CD4-positive, CD25-positive, alpha-beta regulatory T cell (primary cell): Measurements from ENCODE around the gene TPCN1. TPM values are rescaled to one million over a fixed set of nuclear protein-coding genes. Genes with fewer than 3 reads are reported as not detected.

Experiments used
- ATAC-seq, 2 donors: fragments of 150-1000 bp; cut with Tn5 transposase; one replicate each; pipeline ENCODE4 v1.10.0; 2021; ENCODE audit warnings: low read depth in 2 of 2, moderate number of reproducible peaks in 2 of 2, moderate library complexity in 1 of 2
- DNase-seq, 3 donors: peaks; one replicate each; pipeline versions ENCODE4 v3.0.0 to v3.0.0-alpha.2; 2012 to 2022; ENCODE audit warnings: mixed read lengths in 1 of 3
- H3K27ac ChIP-seq: one replicate; pipeline ENCODE4 v1.7.0; 2013; ENCODE audit warnings: mild to moderate bottlenecking, low read length; ENCODE audit not compliant: insufficient read depth, poor library complexity, severe bottlenecking
- H3K27me3 ChIP-seq: one replicate; pipeline ENCODE4 v1.7.0; 2013; ENCODE audit warnings: low read length; ENCODE audit not compliant: control insufficient read depth, insufficient read depth
- H3K36me3 ChIP-seq: one replicate; pipeline ENCODE4 v1.7.0; 2013; ENCODE audit warnings: mild to moderate bottlenecking, low read length, moderate library complexity; ENCODE audit not compliant: control insufficient read depth, insufficient read depth
- H3K4me1 ChIP-seq: 2 replicates; pipeline ENCODE4 v1.7.0; 2013; ENCODE audit warnings: mild to moderate bottlenecking, low read length; ENCODE audit not compliant: insufficient read depth, control insufficient read depth, poor library complexity, severe bottlenecking
- H3K4me3 ChIP-seq: one replicate; pipeline ENCODE4 v1.7.0; 2013; ENCODE audit warnings: low read depth, mild to moderate bottlenecking, low read length, moderate library complexity
- H3K9me3 ChIP-seq, 2 experiments: 1 replicate in 1 of 2; 2 replicates in 1 of 2; pipeline ENCODE4 v1.7.0; 2013; ENCODE audit warnings: low read length in 2 of 2, mild to moderate bottlenecking in 1 of 2, moderate library complexity in 1 of 2; ENCODE audit not compliant: control insufficient read depth in 2 of 2
- H3K27ac Mint-ChIP-seq, 3 donors: one replicate each; pipeline ENCODE4 v1.8.0; 2020 to 2022; ENCODE audit warnings: mild to moderate bottlenecking in 3 of 3, mixed read lengths in 3 of 3, moderate library complexity in 2 of 3
- H3K27me3 Mint-ChIP-seq: one replicate; pipeline ENCODE4 v1.8.0; 2022; ENCODE audit warnings: mild to moderate bottlenecking, mixed read lengths
- H3K36me3 Mint-ChIP-seq: one replicate; pipeline ENCODE4 v1.8.0; 2020; ENCODE audit warnings: mixed read lengths
- H3K4me1 Mint-ChIP-seq, 4 donors: one replicate each; pipeline ENCODE4 v1.8.0; 2020 to 2022; ENCODE audit warnings: mixed read lengths in 4 of 4, mild to moderate bottlenecking in 1 of 4
- H3K4me3 Mint-ChIP-seq, 4 donors: one replicate each; pipeline ENCODE4 v1.8.0; 2020 to 2022; ENCODE audit warnings: mild to moderate bottlenecking in 4 of 4, mixed read lengths in 4 of 4, moderate library complexity in 3 of 4
- H3K9me3 Mint-ChIP-seq, 7 donors: one replicate each; pipeline ENCODE4 v1.8.0; 2020 to 2022; ENCODE audit warnings: mixed read lengths in 7 of 7, mild to moderate bottlenecking in 3 of 7, moderate library complexity in 2 of 7
- polyA plus RNA-seq, 4 donors: library from polyadenylated mRNA; unstranded; fragments of 300-500 nt; fragmentation: Illumina TruSeq; gene quantifications; one replicate each; pipeline ENCODE4 v1.2.3, GENCODE V29; 2021
- total RNA-seq: library from RNA; stranded (reverse); gene quantifications from one replicate; pipeline ENCODE4 v1.2.3, GENCODE V29; 2022

The TPCN1 gene
- total and polyA plus RNA-seq, 5 donors from 2014 or later: 5.2 to 44.9 (median 8.4) TPM

- H3K4me3 Mint-ChIP-seq: peak overlapping the region; percentile 86 to 98 (median 92)
- no peak for ATAC-seq
- Histone ChIP-seq H3K27me3 (no peaks in the 10 kb centered on the region), H3K27ac (peak overlapping the region; percentile 74), H3K4me3 (peak overlapping the region; percentile 71), H3K9me3 (no peaks in the 10 kb centered on the region), H3K4me1 (peaks cover 30% of the 10 kb centered on the region), H3K36me3 (peaks cover under 1% of the 10 kb centered on the region)
- peaks cover 6% of the 10 kb centered on the region for H3K27me3 Mint-ChIP-seq
- peak overlapping the region; percentile 74 to 93 (median 89) for H3K27ac Mint-ChIP-seq
- peaks cover 9 to 37% (median 25%) of the 10 kb centered on the region in 4 donors for H3K4me1 Mint-ChIP-seq
- H3K9me3 Mint-ChIP-seq: no peaks in the 10 kb centered on the region
- H3K36me3 Mint-ChIP-seq: peaks cover 5% of the 10 kb centered on the region
- peak in 1 of 3 donors; percentile 29 for DNase-seq
Observed at GRCh38 chr12:113221997-113222729, 899 bp downstream of the TPCN1 start.

- Mint-ChIP-seq H3K27me3 (peaks cover 6% of the 10 kb centered on the region), H3K4me3 (peak overlapping the region; percentile 86 to 98 (median 92)), H3K4me1 (peaks cover 9 to 33% (median 25%) of the 10 kb centered on the region in 4 donors), H3K9me3 (no peaks in the 10 kb centered on the region), H3K36me3 (peaks cover 5% of the 10 kb centered on the region), H3K27ac (peak overlapping the region; percentile 83 to 93 (median 89))
- Histone ChIP-seq H3K36me3 (peaks cover 7% of the 10 kb centered on the region), H3K4me1 (peaks cover 30% of the 10 kb centered on the region), H3K27ac (peak overlapping the region; percentile 74), H3K4me3 (peak overlapping the region; percentile 71), H3K9me3 (no peaks in the 10 kb centered on the region), H3K27me3 (no peaks in the 10 kb centered on the region)
- ATAC-seq: no peak
- DNase-seq: peak in 2 of 3 donors; percentile 33 to 59
Observed at GRCh38 chr12:113222730-113223531, 1.7 kb downstream of the TPCN1 start.

GRCh38 chr12:113224955-113225354 is 3.7 kb downstream of the TPCN1 start:
- Mint-ChIP-seq H3K27me3 (peaks cover 6% of the 10 kb centered on the region), H3K9me3 (no peaks in the 10 kb centered on the region), H3K27ac (no peak overlapping the region), H3K4me1 (peaks cover 12 to 47% (median 31%) of the 10 kb centered on the region in 4 donors), H3K36me3 (peaks cover 11% of the 10 kb centered on the region), H3K4me3 (no peak overlapping the region)
- Histone ChIP-seq H3K36me3 (peaks cover 13% of the 10 kb centered on the region), H3K9me3 (no peaks in the 10 kb centered on the region), H3K27me3 (no peaks in the 10 kb centered on the region), H3K27ac (no peak overlapping the region), H3K4me1 (peaks cover 34% of the 10 kb centered on the region), H3K4me3 (no peak overlapping the region)
- DNase-seq (no peak), ATAC-seq (no peak)

- H3K27ac ChIP-seq: no peak overlapping the region
- H3K9me3 ChIP-seq: no peaks in the 10 kb centered on the region
- Mint-ChIP-seq H3K4me3 (no peak overlapping the region), H3K27me3 (no peaks in the 10 kb centered on the region), H3K27ac (no peak overlapping the region), H3K9me3 (no peaks in the 10 kb centered on the region), H3K36me3 (peaks cover 22% of the 10 kb centered on the region), H3K4me1 (peaks cover 15 to 45% (median 29%) of the 10 kb centered on the region in 4 donors)
- no peak overlapping the region for H3K4me3 ChIP-seq
- H3K36me3 ChIP-seq: peaks cover 31% of the 10 kb centered on the region
- peaks cover 26% of the 10 kb centered on the region for H3K4me1 ChIP-seq
- DNase-seq (no peak), ATAC-seq (no peak)
- H3K27me3 ChIP-seq: no peaks in the 10 kb centered on the region
Observed at GRCh38 chr12:113226696-113227568, 5.7 kb downstream of the TPCN1 start.

- no peak overlapping the region for H3K4me3 Mint-ChIP-seq
- peaks cover 11 to 40% (median 23%) of the 10 kb centered on the region in 4 donors for H3K4me1 Mint-ChIP-seq
- H3K27me3 Mint-ChIP-seq: no peaks in the 10 kb centered on the region
- H3K27me3 ChIP-seq: no peaks in the 10 kb centered on the region
- ATAC-seq (no peak), DNase-seq (no peak)
- no peak overlapping the region for H3K27ac ChIP-seq
- no peaks in the 10 kb centered on the region for H3K9me3 ChIP-seq
- H3K27ac Mint-ChIP-seq: peak overlapping the region in 2 of 3 donors; percentile 43 to 55
- H3K4me3 ChIP-seq: no peak overlapping the region
- H3K36me3 Mint-ChIP-seq: peaks cover 25% of the 10 kb centered on the region
- H3K4me1 ChIP-seq: peaks cover 21% of the 10 kb centered on the region
- no peaks in the 10 kb centered on the region for H3K9me3 Mint-ChIP-seq
- H3K36me3 ChIP-seq: peaks cover 39% of the 10 kb centered on the region
Observed at GRCh38 chr12:113227686-113228391, 6.6 kb downstream of the TPCN1 start.

- H3K9me3 ChIP-seq: no peaks in the 10 kb centered on the region
- no peak overlapping the region for H3K4me3 ChIP-seq
- peaks cover 40% of the 10 kb centered on the region for H3K36me3 ChIP-seq
- peaks cover 19% of the 10 kb centered on the region for H3K4me1 ChIP-seq
- ATAC-seq (no peak), DNase-seq (no peak)
- Mint-ChIP-seq H3K27ac (peak overlapping the region in 2 of 3 donors; percentile 55 to 67), H3K9me3 (no peaks in the 10 kb centered on the region), H3K4me3 (no peak overlapping the region), H3K36me3 (peaks cover 27% of the 10 kb centered on the region), H3K27me3 (no peaks in the 10 kb centered on the region), H3K4me1 (peaks cover 6 to 40% (median 22%) of the 10 kb centered on the region in 4 donors)
- no peak overlapping the region for H3K27ac ChIP-seq
- H3K27me3 ChIP-seq: no peaks in the 10 kb centered on the region
Observed at GRCh38 chr12:113228394-113229028, 7.2 kb downstream of the TPCN1 start.
